GM23248 (cell line): ENCODE measurements around the gene SYNGR3. TPM values are rescaled to one million over a fixed set of nuclear protein-coding genes. Genes with fewer than 3 reads are reported as not detected.

Experiments used
- DNase-seq: peaks from one replicate; pipeline ENCODE4 v3.0.0-alpha.2; 2015
- H2AFZ ChIP-seq: fragments of 200-600 bp; sonication (generic); 2 replicates; pipeline ENCODE4 v1.6.1; 2016; ENCODE audit warnings: antibody characterized with exemption
- H3F3A ChIP-seq: fragments of 200-600 bp; sonication (generic); 2 replicates; pipeline ENCODE4 v1.6.1; 2016; ENCODE audit warnings: mild to moderate bottlenecking, antibody characterized with exemption, mixed run types; ENCODE audit not compliant: insufficient read depth
- H3K27ac ChIP-seq: fragments of 200-600 bp; sonication (generic); 2 replicates; pipeline ENCODE4 v1.5.1; 2016; ENCODE audit warnings: mild to moderate bottlenecking
- H3K27me3 ChIP-seq: fragments of 200-600 bp; sonication (generic); replicated peaks from 2 replicates; pipeline ENCODE4 v1.6.1; 2016; ENCODE audit warnings: mild to moderate bottlenecking; ENCODE audit not compliant: insufficient read depth
- H3K36me3 ChIP-seq: fragments of 200-600 bp; sonication (generic); 2 replicates; pipeline ENCODE4 v1.6.1; 2016; ENCODE audit warnings: low read depth, mild to moderate bottlenecking
- H3K4me1 ChIP-seq: fragments of 200-600 bp; sonication (generic); 2 replicates; pipeline ENCODE4 v1.6.1; 2016; ENCODE audit warnings: mild to moderate bottlenecking; ENCODE audit not compliant: insufficient read depth
- H3K4me2 ChIP-seq: fragments of 200-600 bp; sonication (generic); one replicate; pipeline ENCODE4 v1.6.1; 2016; ENCODE audit warnings: mild to moderate bottlenecking; ENCODE audit not compliant: unreplicated experiment
- H3K4me3 ChIP-seq: fragments of 200-600 bp; sonication (generic); 2 replicates; pipeline ENCODE4 v1.5.1; 2016; ENCODE audit warnings: mild to moderate bottlenecking
- H3K79me2 ChIP-seq: fragments of 200-600 bp; sonication (generic); 2 replicates; pipeline ENCODE4 v1.6.1; 2016; ENCODE audit warnings: mild to moderate bottlenecking; ENCODE audit not compliant: insufficient read depth
- H3K9ac ChIP-seq: fragments of 200-600 bp; sonication (generic); 2 replicates; pipeline ENCODE4 v1.6.1; 2016; ENCODE audit warnings: mild to moderate bottlenecking
- H3K9me2 ChIP-seq: fragments of 200-600 bp; sonication (generic); 2 replicates; pipeline ENCODE4 v1.6.1; 2016; ENCODE audit warnings: mixed run types, mild to moderate bottlenecking, moderate library complexity; ENCODE audit not compliant: insufficient read depth
- H3K9me3 ChIP-seq: fragments of 200-600 bp; sonication (generic); one replicate; pipeline ENCODE4 v1.6.1; 2017; ENCODE audit warnings: low read depth
- H4K20me1 ChIP-seq: fragments of 200-600 bp; sonication (generic); 2 replicates; pipeline ENCODE4 v1.6.0; 2016; ENCODE audit not compliant: insufficient read depth
- EZH2 ChIP-seq: fragments of 200-600 bp; sonication (generic); IDR thresholded peaks from 2 replicates; pipeline ENCODE4 v1.6.1; 2018; ENCODE audit warnings: antibody characterized with exemption, mild to moderate bottlenecking; ENCODE audit not compliant: insufficient read depth, poor library complexity, severe bottlenecking
- EZH2phosphoT487 ChIP-seq: fragments of 200-600 bp; sonication (generic); IDR thresholded peaks from 2 replicates; pipeline ENCODE4 v1.6.1; 2018; ENCODE audit warnings: antibody characterized with exemption, moderate library complexity, mild to moderate bottlenecking, low read depth; ENCODE audit not compliant: insufficient read depth
- WGBS, 2 experiments: methylation state at CpG; one replicate each; pipeline ENCODE4 v1.1.6; 2015 to 2017; ENCODE audit warnings: low lambda C conversion rate in 2 of 2, low coverage in 1 of 2; ENCODE audit errors: missing lambda C conversion rate in 2 of 2; 5-methylcytosine and 5-hydroxymethylcytosine counted together
- in situ Hi-C: fragments of 300-500 bp; cut with MboI; formaldehyde crosslinking; loops from 2 replicates; pipeline ENCODE4 v1.15.0; 2020
- polyA plus RNA-seq: library from polyadenylated mRNA; unstranded; fragments of >200 nt; fragmentation: Nextera tagmentation; extraction: Ambion mirVana; gene quantifications from 2 replicates; pipeline ENCODE4 v1.2.1, GENCODE V29; 2016
- total RNA-seq: library from RNA; depleted of rRNA; stranded (reverse); fragments of >200 nt; shearing (Covaris generic); gene quantifications from 2 replicates; pipeline ENCODE4 v1.2.3, GENCODE V29; 2014

SYNGR3 gene
- total and polyA plus RNA-seq, 2 experiments from 2014 or later: 0.22 to 1.3 TPM

- Histone ChIP-seq H3K4me1 (no peaks in the 10 kb centered on the region), H3F3A (peaks cover 9% of the 10 kb centered on the region), H3K36me3 (no peaks in the 10 kb centered on the region; the same call in 1 of the 2 replicates), H3K9me3 (no peaks in the 10 kb centered on the region), H3K79me2 (0 out of 2 replicates have a peak, but pooled peaks cover 2% of the 10 kb centered on the region), H4K20me1 (no peaks in the 10 kb centered on the region), H3K9me2 (no peaks in the 10 kb centered on the region), H2AFZ (no peak overlapping the region), H3K27me3 (peaks cover 21% of the 10 kb centered on the region), H3K4me2 (no peak overlapping the region), H3K9ac (no peak overlapping the region), H3K4me3 (no peak overlapping the region), H3K27ac (no peak overlapping the region)
- WGBS, 2 experiments: 11 to 12% methylated on average over 43 to 53 of the region's 53 CpGs
- DNase-seq: peak; percentile 39
- in situ Hi-C loops: no loop called here
- TF ChIP-seq EZH2: no peak
- no peak for TF ChIP-seq EZH2phosphoT487
Measured at GRCh38 chr16:1980030-1980769, 9.6 kb upstream of the SYNGR3 start.

GRCh38 chr16:1980770-1981087 is 9.0 kb upstream of the SYNGR3 start:
- in situ Hi-C loops: no loop called here
- Histone ChIP-seq H3K4me2 (no peak overlapping the region), H3K4me1 (no peaks in the 10 kb centered on the region), H3K9ac (no peak overlapping the region), H3K27ac (no peak overlapping the region), H3K9me3 (no peaks in the 10 kb centered on the region), H3F3A (peaks cover 9% of the 10 kb centered on the region), H2AFZ (no peak overlapping the region), H3K36me3 (no peaks in the 10 kb centered on the region; the same call in 1 of the 2 replicates), H3K79me2 (peaks cover 8% of the 10 kb centered on the region; the same call in 1 of the 2 replicates), H4K20me1 (no peaks in the 10 kb centered on the region), H3K27me3 (peaks cover 21% of the 10 kb centered on the region), H3K4me3 (no peak overlapping the region), H3K9me2 (no peaks in the 10 kb centered on the region)
- TF ChIP-seq EZH2 (no peak), EZH2phosphoT487 (no peak)
- 31 to 35% methylated on average over 16 of the region's 16 CpGs for WGBS, 2 experiments
- no peak for DNase-seq

GRCh38 chr16:1981398-1981836 is 8.4 kb upstream of the SYNGR3 start, which contains the start of gene NOXO1:
Gene NOXO1 (minus strand): TSS chr16:1981469. CDS start chr16:1981179, 290 bp downstream.
- Histone ChIP-seq H3K27me3 (peaks cover 21% of the 10 kb centered on the region), H3K4me3 (no peak within 1 kb of the TSS), H3F3A (peaks cover 9% of the 10 kb centered on the region), H3K36me3 (no peaks in the 10 kb centered on the region), H3K4me2 (no peak within 1 kb of the TSS), H3K9me3 (no peaks in the 10 kb centered on the region), H3K79me2 (peaks cover 9% of the 10 kb centered on the region; the same call in 1 of the 2 replicates), H4K20me1 (no peaks in the 10 kb centered on the region), H2AFZ (no peak within 1 kb of the TSS), H3K27ac (no peak within 1 kb of the TSS), H3K9me2 (no peaks in the 10 kb centered on the region), H3K9ac (no peak within 1 kb of the TSS), H3K4me1 (no peaks in the 10 kb centered on the region)
- TF ChIP-seq EZH2phosphoT487 (no peak), EZH2 (no peak)
- WGBS, 2 experiments: 26% methylated on average over 6 of the region's 6 CpGs
- no peak for DNase-seq
- in situ Hi-C loops: no loop called here

GRCh38 chr16:1982013-1982433 is 7.7 kb upstream of the SYNGR3 start:
- DNase-seq: no peak
- H3K27me3 ChIP-seq: peaks cover 21% of the 10 kb centered on the region
- no peak overlapping the region for H3K4me3 ChIP-seq
- no peaks in the 10 kb centered on the region for H3K9me2 ChIP-seq
- H3K36me3 ChIP-seq: no peaks in the 10 kb centered on the region
- H3K4me1 ChIP-seq: no peaks in the 10 kb centered on the region
- H3K27ac ChIP-seq: no peak overlapping the region
- no peak overlapping the region for H3K9ac ChIP-seq
- H2AFZ ChIP-seq: no peak overlapping the region
- TF ChIP-seq EZH2 (no peak), EZH2phosphoT487 (no peak)
- peaks cover 9% of the 10 kb centered on the region; the same call in 1 of the 2 replicates for H3K79me2 ChIP-seq
- H4K20me1 ChIP-seq: no peaks in the 10 kb centered on the region
- 53 to 56% methylated on average over 5 of the region's 5 CpGs for WGBS, 2 experiments
- H3F3A ChIP-seq: peaks cover 9% of the 10 kb centered on the region
- in situ Hi-C loops: no loop called here
- no peaks in the 10 kb centered on the region for H3K9me3 ChIP-seq
- H3K4me2 ChIP-seq: no peak overlapping the region
